IMR-90 (cell line): ENCODE data around the gene DAZL. TPM values are rescaled to one million over a fixed set of nuclear protein-coding genes. Genes with fewer than 3 reads are reported as not detected.
"Not testable (repeated sequence)": the region's sequence is repeated elsewhere in the genome, so short reads cannot be mapped to it uniquely, and the experiment has no call there.

ENCODE experiments used
- ATAC-seq: fragments of 200-7000 bp; cut with Tn5 transposase; 2 replicates; pipeline ENCODE4 v1.9.1; 2020; ENCODE audit warnings: low read depth, mild to moderate bottlenecking, moderate library complexity
- BruUV-seq: library from RNA; stranded (reverse); fragments of 400-500 nt; replicated peaks from 2 replicates; lab custom pipeline; 2021; lab: Mats Ljungman, UMichigan
- CTCF ChIA-PET: fragments of 300-600 bp; formaldehyde crosslinking; extraction: SDS; loops from one replicate; lab custom pipeline; 2021; ENCODE audit warnings: antibody characterized with exemption; lab: Yijun Ruan, JAX
- POLR2A ChIA-PET: fragments of 300-600 bp; sonication (Branson Sonifier 250); formaldehyde crosslinking; loops from one replicate; lab custom pipeline; 2022; ENCODE audit warnings: antibody characterized with exemption; ENCODE audit not compliant: unreplicated experiment; lab: Charles Lee
- DNase-seq: peaks from one replicate; pipeline ENCODE4 v3.0.0; 2013
- H2AFZ ChIP-seq: replicated peaks from 2 replicates; pipeline ENCODE3; 2013; ENCODE audit warnings: low read length, mild to moderate bottlenecking; ENCODE audit not compliant: poor library complexity
- H2AK5ac ChIP-seq: 2 replicates; pipeline ENCODE4 v1.6.1; 2013; ENCODE audit warnings: low read depth, low read length, inconsistent platforms
- H2AK9ac ChIP-seq: replicated peaks from 2 replicates; pipeline ENCODE3; 2013; ENCODE audit warnings: mild to moderate bottlenecking, low read depth, low read length, moderate library complexity; ENCODE audit not compliant: poor library complexity
- H2BK120ac ChIP-seq: 2 replicates; pipeline ENCODE4 v1.6.1; 2013; ENCODE audit warnings: low read depth, low read length, inconsistent platforms
- H2BK15ac ChIP-seq: 3 replicates; pipeline ENCODE4 v1.6.1; 2013; ENCODE audit warnings: low read depth, low read length, inconsistent platforms
- H2BK20ac ChIP-seq: 2 replicates; pipeline ENCODE4 v1.6.1; 2013; ENCODE audit warnings: low read depth, mild to moderate bottlenecking, inconsistent platforms, low read length, moderate library complexity
- H2BK5ac ChIP-seq: 2 replicates; pipeline ENCODE4 v1.6.1; 2013; ENCODE audit warnings: mild to moderate bottlenecking, low read depth, low read length, inconsistent platforms; ENCODE audit not compliant: poor library complexity, severe bottlenecking
- H3K14ac ChIP-seq: replicated peaks from 2 replicates; pipeline ENCODE4 v1.6.1; 2013; ENCODE audit warnings: low read depth, low read length, inconsistent platforms
- H3K18ac ChIP-seq: 2 replicates; pipeline ENCODE4 v1.6.1; 2013; ENCODE audit warnings: low read depth, low read length, control low read depth
- H3K23ac ChIP-seq: 2 replicates; pipeline ENCODE4 v1.6.1; 2013; ENCODE audit warnings: low read depth, low read length, inconsistent platforms
- H3K27ac ChIP-seq: 2 replicates; pipeline ENCODE4 v1.5.1; 2013; ENCODE audit warnings: mild to moderate bottlenecking, control low read depth, low read length; ENCODE audit not compliant: insufficient read depth
- H3K27me3 ChIP-seq: 2 replicates; pipeline ENCODE4 v1.6.1; 2013; ENCODE audit warnings: low read length; ENCODE audit not compliant: control insufficient read depth, insufficient read depth
- H3K36me3 ChIP-seq: 2 replicates; pipeline ENCODE4 v1.6.1; 2013; ENCODE audit warnings: low read length, mixed read lengths; ENCODE audit not compliant: control insufficient read depth, insufficient read depth
- H3K4ac ChIP-seq: 2 replicates; pipeline ENCODE4 v1.6.1; 2013; ENCODE audit warnings: low read depth, low read length, inconsistent platforms
- H3K4me1 ChIP-seq: 2 replicates; pipeline ENCODE4 v1.6.1; 2013; ENCODE audit warnings: low read length, mixed read lengths; ENCODE audit not compliant: control insufficient read depth, insufficient read depth
- H3K4me2 ChIP-seq: 2 replicates; pipeline ENCODE4 v1.6.1; 2013; ENCODE audit warnings: low read depth, mild to moderate bottlenecking, control low read depth, low read length, moderate library complexity
- H3K4me3 ChIP-seq: 2 replicates; pipeline ENCODE4 v1.5.1; 2013; ENCODE audit warnings: low read depth, mild to moderate bottlenecking, control low read depth, low read length, moderate library complexity; ENCODE audit not compliant: insufficient read depth
- H3K56ac ChIP-seq: 2 replicates; pipeline ENCODE4 v1.6.1; 2013; ENCODE audit warnings: low read length, inconsistent platforms; ENCODE audit not compliant: insufficient read depth; ENCODE audit errors: extremely low read depth
- H3K79me1 ChIP-seq, 2 experiments: 2 replicates each; pipeline ENCODE4 v1.6.1; 2013; ENCODE audit warnings: low read length in 2 of 2, inconsistent platforms in 1 of 2, low read depth in 1 of 2
- H3K9ac ChIP-seq: 2 replicates; pipeline ENCODE4 v1.6.1; 2013; ENCODE audit warnings: low read depth, low read length, control low read depth
- H3K9me1 ChIP-seq: 2 replicates; pipeline ENCODE4 v1.6.1; 2013; ENCODE audit warnings: low read length, inconsistent platforms; ENCODE audit not compliant: insufficient read depth
- H3K9me3 ChIP-seq: 2 replicates; pipeline ENCODE4 v1.6.1; 2013; ENCODE audit warnings: low read length; ENCODE audit not compliant: control insufficient read depth, insufficient read depth
- H4K20me1 ChIP-seq: 2 replicates; pipeline ENCODE4 v1.6.1; 2013; ENCODE audit warnings: low read length, inconsistent platforms; ENCODE audit not compliant: insufficient read depth
- H4K5ac ChIP-seq: 2 replicates; pipeline ENCODE4 v1.6.1; 2013; ENCODE audit warnings: mild to moderate bottlenecking, low read depth, low read length, control low read depth
- H4K8ac ChIP-seq, 2 experiments: 2 replicates each; pipeline ENCODE4 v1.6.1; 2013; ENCODE audit warnings: low read depth in 2 of 2, low read length in 2 of 2, control low read depth in 1 of 2, inconsistent platforms in 1 of 2
- H4K91ac ChIP-seq: 2 replicates; pipeline ENCODE4 v1.6.1; 2013; ENCODE audit warnings: low read depth, low read length, inconsistent platforms; ENCODE audit not compliant: insufficient read depth
- RFX5 ChIP-seq: IDR thresholded peaks from 2 replicates; pipeline ENCODE4 v1.8.0; 2012; ENCODE audit warnings: low read depth, mild to moderate bottlenecking, low read length, moderate library complexity
- WGBS, 2 experiments: methylation state at CpG; one replicate each; pipeline versions ENCODE4 v1.1.5 to v1.1.7; 2013; ENCODE audit warnings: missing lambda C conversion rate in 2 of 2; ENCODE audit not compliant: insufficient read length in 1 of 2; ENCODE audit errors: extremely low coverage in 2 of 2; 5-methylcytosine and 5-hydroxymethylcytosine counted together
- dilution Hi-C: fragments of 300-500 bp; cut with HindIII; formaldehyde crosslinking; loops from one replicate; pipeline ENCODE4 v1.14.3; 2018; ENCODE audit warnings: low sequenced_read_pairs; ENCODE audit not compliant: unreplicated experiment
- in situ Hi-C: fragments of 300-500 bp; cut with MboI; formaldehyde crosslinking; loops from 3 replicates; pipeline ENCODE4 v1.14.3; 2019; ENCODE audit warnings: low sequenced_read_pairs, inconsistent platforms, mixed read lengths
- intact Hi-C: fragments of 100-400 bp; cut with micrococcal nuclease; formaldehyde crosslinking; loops from 2 replicates; pipeline ENCODE4 v1.10.0; 2022
- polyA plus RNA-seq, 3 experiments: library from polyadenylated mRNA; depleted of rRNA; stranded (reverse); fragments of >200 nt; gene quantifications; 2 replicates each; pipeline ENCODE4 v1.2.3, GENCODE V29; 2012; ENCODE audit warnings: low replicate concordance in 1 of 3
- total RNA-seq: library from RNA; depleted of rRNA; stranded (reverse); fragments of >200 nt; gene quantifications from 2 replicates; pipeline ENCODE4 v1.2.3, GENCODE V29; 2012
- TF ChIP-seq, protein P1 (sequence below): conservative IDR thresholded peaks from 2 replicates; pipeline ENCODE4 v1.5.1; 2012; ENCODE audit warnings: mild to moderate bottlenecking, low read depth, low read length, improper control_type of control experiment

Gene DAZL
- total and polyA plus RNA-seq, 2 of the 4 experiments (the other 2 are of a cell fraction): not detected

- Histone ChIP-seq H2BK20ac (no peak overlapping the region), H3K14ac (no peak overlapping the region), H3K27ac (no peak overlapping the region), H2AK9ac (no peak overlapping the region), H3K23ac (no peak overlapping the region), H2BK15ac (no peak overlapping the region), H3K9ac (no peak overlapping the region), H3K4me3 (no peak overlapping the region), H4K91ac (no peak overlapping the region), H4K8ac (no peak overlapping the region), H3K36me3 (no peaks in the 10 kb centered on the region), H4K20me1 (no peaks in the 10 kb centered on the region), H3K18ac (no peak overlapping the region), H3K9me1 (no peaks in the 10 kb centered on the region), H2BK5ac (no peak overlapping the region), H4K5ac (no peak overlapping the region), H3K9me3 (no peaks in the 10 kb centered on the region), H3K4me2 (no peak overlapping the region), H2AK5ac (no peak overlapping the region), H3K4ac (no peak overlapping the region), H3K27me3 (no peaks in the 10 kb centered on the region), H2AFZ (no peak overlapping the region), H3K56ac (no peak overlapping the region), H3K79me1 (no peaks in the 10 kb centered on the region), H2BK120ac (no peak overlapping the region), H3K4me1 (no peaks in the 10 kb centered on the region)
- intact Hi-C loops: no loop called here
- TF ChIP-seq, protein P1, sequence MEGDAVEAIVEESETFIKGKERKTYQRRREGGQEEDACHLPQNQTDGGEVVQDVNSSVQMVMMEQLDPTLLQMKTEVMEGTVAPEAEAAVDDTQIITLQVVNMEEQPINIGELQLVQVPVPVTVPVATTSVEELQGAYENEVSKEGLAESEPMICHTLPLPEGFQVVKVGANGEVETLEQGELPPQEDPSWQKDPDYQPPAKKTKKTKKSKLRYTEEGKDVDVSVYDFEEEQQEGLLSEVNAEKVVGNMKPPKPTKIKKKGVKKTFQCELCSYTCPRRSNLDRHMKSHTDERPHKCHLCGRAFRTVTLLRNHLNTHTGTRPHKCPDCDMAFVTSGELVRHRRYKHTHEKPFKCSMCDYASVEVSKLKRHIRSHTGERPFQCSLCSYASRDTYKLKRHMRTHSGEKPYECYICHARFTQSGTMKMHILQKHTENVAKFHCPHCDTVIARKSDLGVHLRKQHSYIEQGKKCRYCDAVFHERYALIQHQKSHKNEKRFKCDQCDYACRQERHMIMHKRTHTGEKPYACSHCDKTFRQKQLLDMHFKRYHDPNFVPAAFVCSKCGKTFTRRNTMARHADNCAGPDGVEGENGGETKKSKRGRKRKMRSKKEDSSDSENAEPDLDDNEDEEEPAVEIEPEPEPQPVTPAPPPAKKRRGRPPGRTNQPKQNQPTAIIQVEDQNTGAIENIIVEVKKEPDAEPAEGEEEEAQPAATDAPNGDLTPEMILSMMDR: 0 out of 2 replicates have a peak, but pooled peaks have one; percentile 1
- TF ChIP-seq RFX5: no peak
- dilution Hi-C loops: loop anchor here (25.0 kb wide), 1 partner anchor 569 kb away; no protein-coding TSS in a partner anchor
- ATAC-seq: no peak
- BruUV-seq: no TSS peak
- in situ Hi-C loops: no loop called here
- DNase-seq: peak; percentile 16
- ChIA-PET CTCF (no interaction called here), POLR2A (no interaction called here)
These were observed 13.5 kb upstream of the DAZL start for GRCh38 chr3:16618721-16619120.

DNA sequence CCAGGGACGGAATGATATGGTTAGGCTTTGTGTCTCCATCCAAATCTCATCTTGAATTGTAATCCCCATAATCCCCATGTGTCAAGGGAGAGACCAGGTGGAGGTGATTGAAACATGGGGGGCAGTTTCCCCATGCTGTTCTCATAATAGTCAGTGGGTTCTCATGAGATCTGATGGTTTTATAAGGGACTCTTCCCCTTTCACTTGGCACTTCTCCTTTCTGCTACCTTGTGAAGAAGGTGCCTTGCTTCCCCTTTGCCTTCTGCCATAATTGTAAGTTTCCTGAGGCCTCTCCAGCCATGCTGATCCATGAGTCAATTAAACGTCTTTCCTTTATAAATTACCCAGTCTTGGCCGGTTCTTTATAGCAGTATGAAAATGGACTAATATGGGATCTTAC is 11.9 kb upstream of the DAZL start:
- H3K9me1 ChIP-seq, H3K36me3 ChIP-seq, H4K8ac ChIP-seq, H4K20me1 ChIP-seq, H2AFZ ChIP-seq, H2BK20ac ChIP-seq, H3K9ac ChIP-seq, H3K4ac ChIP-seq, ATAC-seq, H4K91ac ChIP-seq, POLR2A ChIA-PET, DNase-seq, H4K5ac ChIP-seq, H2BK120ac ChIP-seq, H3K4me1 ChIP-seq, H3K79me1 ChIP-seq, H2AK5ac ChIP-seq, H2BK15ac ChIP-seq, intact Hi-C loops, H3K14ac ChIP-seq, H3K18ac ChIP-seq, H3K23ac ChIP-seq, CTCF ChIA-PET, H3K56ac ChIP-seq, BruUV-seq, H3K4me3 ChIP-seq, H3K27me3 ChIP-seq, H2BK5ac ChIP-seq, in situ Hi-C loops, H3K9me3 ChIP-seq, H3K27ac ChIP-seq, H2AK9ac ChIP-seq, H3K4me2 ChIP-seq: not testable (repeated sequence)
- dilution Hi-C loops: loop anchor here (25.0 kb wide), 1 partner anchor 570 kb away; no protein-coding TSS in a partner anchor
- WGBS, 2 experiments: no CpG with 5 or more reads among the region's 3 CpGs
